GM19452 (cell line): ENCODE measurements around the gene TFAP2A.

Experiments
- ATAC-seq: cut with Tn5 transposase; IDR thresholded peaks from one replicate; pipeline ENCODE4 v1.9.1; 2021; ENCODE audit not compliant: unreplicated experiment

The TFAP2A gene

DNA sequence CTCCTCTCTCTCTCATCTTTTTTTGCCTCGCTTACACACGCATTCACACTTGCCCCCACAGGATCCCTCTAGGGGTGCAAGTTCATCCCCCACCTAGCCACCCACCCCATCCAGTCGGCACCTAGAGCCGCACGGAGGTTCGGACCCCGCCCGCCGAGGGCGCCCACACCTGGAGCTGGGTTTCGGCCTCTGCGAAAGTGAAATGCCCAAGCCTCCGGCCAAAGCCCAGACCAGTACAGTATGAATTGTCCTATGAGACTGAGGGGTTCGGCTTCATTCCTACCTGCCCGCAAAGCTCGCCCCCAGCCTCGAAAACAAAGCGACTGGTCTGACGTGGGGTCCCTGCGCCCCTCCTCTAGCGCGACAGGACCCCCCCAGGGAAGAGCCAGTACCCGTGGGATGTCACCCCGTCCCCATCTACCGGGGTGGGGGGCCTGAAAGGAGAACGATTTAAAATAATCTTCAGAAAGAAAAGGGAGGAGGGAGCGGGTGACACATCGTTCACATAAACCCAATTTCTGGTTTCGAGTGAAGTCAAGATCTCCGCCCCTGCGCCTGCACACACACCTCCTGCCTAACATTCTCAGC, 1.5 kb downstream of the TFAP2A start:
- ATAC-seq = no peak

DNA sequence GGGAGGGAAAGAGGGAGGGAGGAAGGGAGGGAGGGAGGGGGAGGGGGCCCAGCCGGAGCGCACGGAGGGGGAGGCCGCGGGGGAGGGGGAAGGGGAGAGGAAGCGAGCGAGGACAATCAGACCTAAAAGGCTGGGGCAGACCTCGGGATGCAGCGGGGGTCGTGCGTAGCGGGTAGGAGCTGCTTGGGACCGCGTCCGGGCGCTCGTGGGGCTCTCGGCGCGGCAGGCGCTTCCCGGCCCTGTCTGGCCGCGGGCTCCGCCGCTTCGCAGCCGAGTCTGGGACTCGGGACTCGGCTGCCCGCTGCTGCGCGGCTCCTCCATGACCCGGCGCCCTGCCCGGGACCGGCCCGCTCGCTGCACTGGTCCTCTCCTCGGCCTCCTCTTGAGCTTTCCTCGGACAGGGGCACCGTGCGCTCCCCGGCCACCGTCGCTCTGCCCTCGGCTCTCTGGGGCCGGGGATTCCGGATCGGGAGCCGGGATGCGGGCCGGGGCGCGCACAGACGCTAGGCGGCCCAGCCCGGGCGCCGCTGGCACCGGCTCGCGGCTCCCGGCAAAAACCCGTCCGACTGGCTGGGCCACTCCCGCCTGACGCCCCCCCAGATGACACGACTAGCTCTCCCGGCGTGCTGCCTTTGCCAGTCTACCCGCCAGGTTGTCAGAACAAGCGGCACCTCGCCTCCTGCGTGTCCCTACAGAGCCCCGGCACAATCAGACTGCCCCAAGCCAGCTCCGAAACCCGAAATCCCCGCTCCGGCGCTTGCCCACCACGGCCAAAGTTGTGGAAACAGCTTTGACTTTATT, 2.2 kb downstream of the TFAP2A start:
- ATAC-seq = peak; percentile 31

DNA sequence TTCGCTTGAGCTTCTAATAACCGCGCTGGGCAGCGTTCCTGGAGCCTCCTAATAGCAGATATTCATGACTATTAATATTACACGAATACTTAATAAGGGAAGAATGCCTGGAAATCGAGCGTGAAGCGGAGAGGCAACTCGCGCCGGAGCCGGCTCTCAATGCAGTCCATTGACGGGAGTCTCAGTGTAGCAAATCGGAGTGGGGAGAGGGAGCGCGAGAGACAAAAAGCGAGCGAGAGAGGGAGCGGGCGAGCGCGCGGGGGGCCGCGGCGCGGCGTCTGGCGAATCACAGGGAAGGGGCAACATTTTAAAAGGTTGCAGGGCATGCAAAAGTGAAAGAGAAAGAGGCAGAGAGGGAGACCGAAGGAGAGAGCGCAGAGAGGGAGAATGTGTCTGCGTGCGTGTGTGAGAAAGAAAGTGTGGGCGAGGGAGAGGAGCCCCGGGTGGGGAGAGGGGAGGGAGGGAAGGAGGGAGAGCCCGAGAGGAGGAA, 2.9 kb downstream of the TFAP2A start:
- ATAC-seq = peak; percentile 63

DNA sequence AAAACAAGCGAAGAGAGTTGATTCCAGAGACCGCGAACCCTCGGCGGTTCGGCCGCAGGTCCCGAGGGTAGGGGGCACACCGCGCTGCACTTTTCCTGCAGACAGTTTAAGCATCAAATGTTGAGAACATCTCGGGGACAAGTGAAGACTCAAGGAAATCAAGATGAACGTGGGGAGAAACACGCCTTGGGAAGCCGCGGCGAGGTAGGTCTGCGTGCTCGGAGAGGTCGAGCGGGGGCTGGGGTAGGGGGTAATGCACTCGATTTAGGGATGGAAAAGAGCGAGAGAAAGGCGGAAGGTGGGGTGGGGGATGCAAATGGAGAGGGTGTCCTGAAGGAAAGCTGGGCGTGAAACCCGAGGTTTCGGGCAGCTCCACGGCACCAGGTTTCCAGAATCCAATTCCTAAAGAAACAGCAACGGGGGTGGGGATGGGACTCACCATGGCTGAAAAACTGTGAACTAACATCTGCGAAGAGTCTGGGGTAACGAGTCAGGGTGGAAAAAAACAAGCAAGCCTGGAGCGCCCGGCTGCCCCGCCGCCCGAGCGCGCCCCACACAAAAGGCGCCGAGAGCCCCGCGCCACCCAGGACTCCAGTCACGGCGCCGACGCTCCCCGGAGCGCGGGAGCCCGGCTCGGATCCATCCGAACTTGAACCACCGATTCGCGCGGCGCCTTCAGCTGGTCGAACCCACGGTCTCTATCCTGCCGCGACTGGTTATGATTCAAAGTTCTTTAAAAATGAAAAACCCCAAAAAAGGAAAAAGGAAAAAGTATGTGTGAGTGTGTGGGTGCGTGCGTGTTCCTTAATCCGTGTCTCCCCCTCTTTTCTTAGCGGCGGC, 3.5 kb downstream of the TFAP2A start:
- no peak for ATAC-seq

DNA sequence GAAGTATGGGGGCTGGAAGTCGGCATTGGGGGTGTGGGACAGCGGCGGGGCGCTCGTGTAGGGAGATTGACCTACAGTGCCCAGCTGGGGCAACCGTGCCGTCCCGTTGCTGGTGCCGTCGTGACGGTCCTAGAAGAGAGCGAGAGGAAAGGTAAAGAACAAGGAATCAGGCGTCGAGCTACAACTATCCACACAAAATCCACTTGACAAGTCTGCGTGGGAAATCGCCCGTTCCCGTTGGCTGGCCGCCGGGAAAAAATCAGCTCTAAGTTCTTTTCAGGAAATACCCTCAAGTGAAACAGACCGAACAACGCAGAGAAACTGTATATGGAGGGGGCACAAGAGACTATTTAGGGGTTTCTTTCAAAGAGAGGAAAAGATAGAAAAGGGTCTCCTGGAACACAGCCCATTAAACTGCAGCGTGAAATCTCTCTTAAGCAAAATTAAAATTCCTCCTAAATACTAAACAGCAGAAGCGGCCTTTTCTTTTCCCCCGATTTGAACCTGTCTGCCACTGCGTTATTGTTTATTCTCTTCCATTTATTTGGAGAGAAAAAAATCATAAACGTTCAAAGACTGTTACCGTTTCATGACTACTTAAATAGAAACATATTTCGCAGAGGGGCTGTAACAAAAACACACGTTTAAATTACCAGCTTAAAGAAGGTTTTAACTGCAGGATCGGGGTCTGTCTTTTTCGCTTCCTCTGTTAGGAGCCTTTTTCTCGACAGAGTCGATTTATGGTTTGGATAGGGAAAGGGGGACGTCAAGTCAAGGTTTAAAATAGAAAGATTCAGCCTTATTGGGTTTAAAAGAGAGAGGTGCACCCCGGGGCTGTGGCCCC, 4.4 kb downstream of the TFAP2A start:
- no peak for ATAC-seq

DNA sequence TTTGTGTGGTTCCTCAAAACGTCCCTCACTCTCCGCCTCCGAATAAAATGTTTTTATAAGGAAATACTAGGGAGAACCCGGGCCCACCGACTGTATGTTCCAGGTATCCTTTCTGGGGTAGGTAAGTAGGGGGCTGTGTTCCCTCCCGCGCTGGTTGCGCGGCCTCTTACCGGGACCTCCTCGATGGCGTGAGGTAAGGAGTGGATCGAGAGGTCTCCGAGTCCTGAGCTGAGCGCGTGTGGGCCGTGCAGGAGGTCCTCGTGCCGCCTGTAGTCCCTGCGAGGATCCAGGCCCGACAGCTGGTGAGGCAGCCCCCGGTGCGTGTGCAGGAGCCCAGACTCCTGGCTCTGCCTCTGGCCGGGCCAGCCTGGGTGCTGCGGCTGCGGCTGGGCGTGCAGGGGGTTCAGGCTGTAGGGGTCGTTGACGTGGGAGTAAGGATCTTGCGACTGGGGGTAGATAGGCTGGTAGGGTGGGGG, 5.1 kb downstream of the TFAP2A start:
- ATAC-seq = no peak

DNA sequence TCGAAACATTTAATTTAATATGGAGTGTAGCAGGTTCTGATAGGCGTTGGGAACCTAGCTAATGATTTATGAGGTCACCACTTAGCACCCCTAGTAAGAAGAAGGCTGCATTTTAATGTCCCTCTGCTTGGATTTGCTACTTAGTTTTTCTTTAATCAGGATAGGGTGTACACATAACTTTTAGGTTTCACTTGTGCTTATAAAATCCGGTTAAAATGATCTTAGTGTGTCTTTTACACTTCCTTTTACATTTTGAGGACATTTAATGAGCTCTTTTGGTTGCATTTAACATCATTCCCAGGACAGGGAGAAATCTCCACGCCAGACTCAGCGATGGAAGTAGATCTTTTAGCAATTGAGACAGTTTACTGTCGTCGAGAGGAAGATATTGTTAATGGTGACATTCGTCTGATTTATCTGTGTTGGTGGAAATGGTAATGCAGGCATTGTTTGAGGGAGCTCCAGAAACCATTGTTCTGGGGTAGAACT, 5.6 kb downstream of the TFAP2A start:
- no peak for ATAC-seq

DNA sequence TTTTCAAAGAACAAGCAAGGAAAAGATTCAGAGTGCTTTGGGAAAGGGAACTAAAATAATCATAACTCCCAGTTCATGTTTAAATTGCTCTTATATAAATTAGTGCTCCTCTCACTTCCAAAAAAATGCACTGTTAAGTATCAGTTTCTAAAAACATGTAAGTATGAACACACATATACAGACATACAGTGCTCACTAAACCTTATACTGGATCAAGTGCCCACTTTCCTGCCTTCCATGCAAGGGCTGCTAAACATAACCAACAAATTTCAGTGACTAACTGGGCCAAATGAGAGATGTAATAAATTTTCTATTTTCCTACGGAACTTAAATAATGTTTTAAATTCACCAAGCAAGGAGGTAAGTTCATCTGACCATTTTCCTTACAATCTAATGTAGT, 6.4 kb downstream of the TFAP2A start:
- no peak for ATAC-seq

DNA sequence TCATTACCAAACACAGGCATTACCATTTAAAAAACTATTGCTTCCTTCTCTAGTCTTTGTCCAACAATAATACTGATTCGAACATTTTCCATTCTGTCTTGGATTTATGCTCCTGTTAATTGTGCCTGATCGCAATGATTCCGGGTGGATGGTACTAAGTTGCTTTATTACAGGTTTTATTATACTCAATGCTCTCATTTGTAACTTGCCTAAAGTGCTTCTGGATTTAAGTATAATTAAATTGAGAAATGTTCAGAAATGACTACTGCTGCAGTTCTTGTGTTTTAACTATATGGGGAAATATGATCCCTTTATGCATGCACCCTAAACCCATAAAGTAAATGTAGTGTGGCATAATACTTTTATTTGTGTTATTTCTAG, 7.2 kb downstream of the TFAP2A start:
- ATAC-seq = no peak

DNA sequence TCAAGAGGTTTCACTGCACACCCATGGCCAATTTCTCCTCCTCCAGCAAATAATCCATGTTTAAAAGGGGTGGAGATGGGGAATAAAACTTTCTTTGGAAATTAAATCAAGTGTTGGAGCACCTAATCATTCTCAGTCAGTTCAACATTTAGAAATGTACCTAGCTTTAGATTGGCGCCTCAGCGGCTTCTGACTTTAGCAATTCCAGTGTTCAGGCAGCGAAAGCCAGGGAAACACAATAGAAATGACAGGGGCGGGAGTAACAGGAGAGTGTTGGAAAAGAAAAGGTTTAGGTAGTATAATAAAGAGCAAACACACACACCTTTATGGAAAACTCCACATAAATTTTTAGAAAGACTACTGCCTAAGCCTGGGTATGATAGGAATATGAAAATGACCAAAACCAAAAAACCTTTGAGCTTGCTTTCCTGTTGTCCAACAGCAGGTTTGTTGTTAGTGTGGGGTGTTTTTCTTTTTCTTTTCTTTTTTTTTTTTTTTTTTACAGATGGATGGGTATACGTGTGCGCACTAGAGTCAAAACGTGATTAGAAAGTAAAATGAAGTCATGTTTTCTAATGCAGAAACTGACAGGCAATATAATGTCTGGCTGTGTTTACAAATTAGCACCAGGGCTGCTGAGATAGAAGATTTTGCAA, 7.7 kb downstream of the TFAP2A start:
- no peak for ATAC-seq

DNA sequence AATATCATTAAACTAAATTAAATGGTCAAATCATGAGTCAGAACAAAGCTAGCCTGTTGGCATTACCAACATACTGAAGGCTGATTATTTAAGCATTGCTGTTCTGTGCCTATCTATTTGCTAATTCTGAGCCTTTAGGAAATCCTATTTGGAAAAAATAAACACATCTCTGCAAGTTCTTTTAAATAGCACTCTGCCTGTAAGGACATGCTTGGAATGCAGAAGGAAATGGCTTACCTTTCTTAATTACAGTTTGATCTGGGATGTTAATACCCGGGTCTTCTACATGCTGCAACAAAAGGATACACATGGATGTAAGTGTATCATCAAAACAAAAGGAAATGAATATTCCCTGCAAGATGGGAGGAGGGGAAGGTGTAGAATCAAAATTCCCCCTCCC, 8.3 kb downstream of the TFAP2A start:
- no peak for ATAC-seq

DNA sequence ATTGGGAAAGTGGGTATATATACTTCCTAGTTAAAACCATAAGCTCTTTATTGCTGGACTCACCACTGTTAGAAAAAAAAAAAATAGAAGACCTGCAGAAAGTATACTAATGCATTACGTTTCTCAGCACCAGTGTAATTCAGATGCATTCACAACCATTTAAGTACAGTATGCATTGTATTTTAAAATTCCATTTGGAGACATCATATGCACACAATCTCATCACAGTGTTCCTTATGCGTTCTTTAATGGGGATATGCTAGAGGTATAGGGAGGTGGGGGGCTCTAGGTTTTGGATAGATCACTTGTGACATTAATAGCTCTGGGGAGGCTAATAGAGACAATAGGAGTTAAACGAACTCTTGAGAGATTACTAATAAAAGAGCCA, 9.4 kb downstream of the TFAP2A start:
- no peak for ATAC-seq

DNA sequence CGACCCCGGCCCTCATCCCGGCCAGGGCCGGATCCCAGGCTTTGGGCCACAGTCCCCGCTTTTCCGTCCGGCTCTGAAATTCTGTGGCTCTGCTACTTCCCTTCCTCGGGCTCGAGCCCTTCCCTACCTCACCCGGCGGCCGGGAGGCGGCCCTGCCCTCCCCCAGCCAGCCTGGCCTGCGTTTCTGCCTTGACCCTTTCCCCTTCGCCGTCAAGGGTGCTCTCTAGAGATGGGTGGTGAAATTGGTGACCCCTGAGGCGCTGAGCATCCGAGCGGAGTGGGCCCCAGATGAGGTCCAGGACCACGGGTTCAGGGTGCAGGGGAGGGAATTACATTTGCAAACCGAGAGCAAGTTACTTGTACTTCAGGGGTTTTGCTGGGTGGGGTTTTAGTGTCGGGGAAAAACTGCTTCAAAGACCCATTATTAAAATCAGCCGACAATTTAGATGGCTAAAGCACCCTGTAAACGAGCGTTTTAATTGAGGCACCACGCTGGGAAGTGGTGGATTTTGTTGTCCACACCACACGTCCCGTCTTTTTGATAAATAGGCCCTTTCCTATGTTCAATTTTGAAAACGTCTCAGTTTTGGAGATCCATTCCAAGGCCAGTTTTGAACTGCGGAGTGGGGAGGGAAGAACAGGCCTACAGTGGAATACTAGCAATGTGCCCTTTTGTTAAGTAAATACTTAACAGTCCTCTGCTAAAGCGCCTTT, 9.9 kb downstream of the TFAP2A start:
- no peak for ATAC-seq

DNA sequence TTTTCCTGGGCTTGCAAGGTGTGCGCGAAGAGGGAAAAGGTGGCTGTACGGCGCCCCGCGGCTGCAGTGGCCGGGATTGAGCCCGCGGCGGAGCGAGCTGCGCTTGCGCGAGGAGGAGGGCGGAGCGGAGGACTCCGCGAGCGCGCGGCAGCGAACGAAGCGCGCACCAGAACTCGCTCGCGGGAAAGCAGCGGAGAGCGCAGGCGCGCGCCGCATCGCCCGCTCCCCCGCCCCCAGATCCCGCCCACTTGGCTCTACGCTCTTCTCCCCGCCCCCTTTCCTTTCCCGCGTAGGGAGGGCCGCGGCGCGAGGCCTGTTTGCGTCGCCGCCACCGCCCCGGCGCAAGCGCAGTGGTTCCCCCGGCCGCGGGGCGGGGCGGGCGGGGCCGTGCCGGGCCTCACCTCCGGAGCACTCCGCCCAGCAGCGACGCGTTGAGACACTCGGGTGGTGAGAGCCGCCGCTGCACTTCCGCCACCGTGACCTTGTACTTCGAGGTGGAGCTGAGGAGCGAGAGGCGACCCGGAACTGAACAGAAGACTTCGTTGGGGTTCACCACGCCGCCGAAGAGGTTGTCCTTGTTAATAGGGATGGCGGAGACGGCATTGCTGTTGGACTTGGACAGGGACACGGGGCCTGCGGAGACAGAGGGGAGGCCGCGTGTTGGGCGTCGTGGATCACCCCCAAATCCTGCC, 10.6 kb downstream of the TFAP2A start:
- peak; percentile 95 for ATAC-seq

DNA sequence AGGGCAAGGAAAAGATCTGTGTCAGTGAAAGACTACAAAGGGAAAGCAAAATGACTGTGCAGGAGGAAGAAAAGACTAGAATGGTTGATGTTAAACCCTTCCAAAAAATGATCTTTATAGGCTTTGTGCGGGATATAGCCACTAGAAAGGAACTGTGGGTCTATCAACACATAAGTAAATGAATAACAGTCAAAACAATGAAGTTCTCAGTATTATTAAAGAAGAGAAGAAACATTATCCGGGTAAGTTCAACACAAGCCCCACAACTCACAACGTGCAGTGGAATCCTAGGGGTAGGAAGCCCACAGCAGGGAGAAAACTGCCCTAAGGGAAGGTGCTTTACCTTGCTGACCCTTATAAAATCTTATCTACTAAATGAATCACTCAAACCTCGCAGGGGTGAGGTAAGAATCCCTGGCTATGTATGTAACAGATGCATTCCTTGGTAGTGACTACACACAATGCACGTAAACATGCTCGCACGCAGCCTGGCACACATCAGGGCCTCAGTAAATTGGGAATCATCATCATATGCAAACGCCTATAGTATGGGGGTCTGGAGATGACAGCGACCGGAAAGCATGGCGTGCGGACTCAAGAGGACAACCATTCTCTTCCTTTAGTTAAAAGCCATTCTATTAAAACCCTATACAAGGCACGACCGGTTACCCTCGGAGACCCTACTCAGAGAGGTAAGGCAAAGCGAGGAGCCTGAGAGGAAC, 11.3 kb downstream of the TFAP2A start:
- peak; percentile 21 for ATAC-seq

DNA sequence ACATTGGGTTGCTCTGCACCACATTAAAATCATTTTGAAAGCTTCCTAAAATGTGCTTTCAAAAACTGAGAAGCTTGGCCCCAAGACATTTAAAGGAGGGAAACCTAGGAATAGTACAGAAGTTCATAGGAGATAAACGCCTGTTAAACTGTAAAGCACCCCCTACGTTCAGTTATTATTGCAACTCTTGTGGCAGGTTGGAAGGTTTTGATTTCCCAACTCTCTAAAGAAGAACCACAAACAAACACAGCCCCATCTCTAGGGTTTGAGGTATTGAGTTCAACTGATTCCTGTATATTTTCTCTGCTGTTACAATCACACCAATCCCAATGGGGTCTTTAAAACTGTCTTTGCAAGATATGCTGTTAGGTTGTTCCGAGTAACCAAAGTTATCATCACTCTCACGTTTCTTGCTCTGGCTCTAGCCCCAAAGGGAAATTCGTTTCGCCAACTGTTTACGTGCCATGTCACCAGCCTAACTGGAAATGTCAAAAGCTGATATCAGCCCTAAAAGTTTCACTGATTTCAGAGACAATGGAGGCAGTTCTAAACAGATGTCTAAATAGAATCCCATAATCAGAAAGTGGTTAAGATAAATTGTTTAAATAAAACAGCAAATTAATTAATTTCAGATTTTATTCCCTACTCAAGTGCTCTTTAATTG, 12.1 kb downstream of the TFAP2A start:
- no peak for ATAC-seq

DNA sequence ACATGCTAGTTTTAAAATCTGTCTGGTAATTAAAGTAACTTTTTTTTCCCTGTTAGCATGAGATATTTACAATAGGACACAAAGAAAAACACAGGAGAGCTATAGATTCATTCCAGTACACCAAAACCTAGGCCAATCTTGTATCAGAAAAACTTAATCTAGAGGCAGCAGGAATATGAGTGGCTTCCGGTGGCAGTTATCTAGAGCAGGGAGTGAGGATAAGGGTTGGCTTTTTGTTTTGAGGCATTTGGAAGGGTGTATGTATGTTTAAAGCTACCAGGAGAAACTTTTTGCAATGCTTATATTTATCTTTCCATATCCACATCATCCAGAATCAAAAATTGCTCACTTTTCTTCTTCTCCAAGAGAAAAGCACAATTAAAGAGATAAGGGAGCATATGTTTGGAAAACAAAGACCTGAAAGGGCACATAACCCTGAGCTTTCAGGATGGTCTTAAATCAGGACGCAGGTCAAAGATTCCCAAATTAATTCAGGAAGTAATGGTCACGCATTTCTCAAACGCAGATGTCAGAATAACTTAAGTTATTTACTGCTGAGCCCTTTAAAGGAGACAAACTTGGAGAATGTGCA, 13.1 kb downstream of the TFAP2A start:
- ATAC-seq = no peak
